Panc1 (cell line): ENCODE results near the gene RNF149. TPM values are rescaled to one million over a fixed set of nuclear protein-coding genes. Genes with fewer than 3 reads are reported as not detected.

ENCODE experiments used
- ATAC-seq: fragments of 200-7000 bp; cut with Tn5 transposase; 2 replicates; pipeline ENCODE4 v1.9.1; 2020; ENCODE audit warnings: mild to moderate bottlenecking, moderate library complexity
- BruUV-seq: library from RNA; stranded (reverse); fragments of 400-500 nt; replicated peaks from 2 replicates; lab custom pipeline; 2021; lab: Mats Ljungman, UMichigan
- CTCF ChIA-PET: fragments of 300-600 bp; sonication (Branson Sonifier 250); formaldehyde crosslinking; loops from one replicate; lab custom pipeline; 2022; ENCODE audit warnings: antibody characterized with exemption; lab: Charles Lee
- POLR2A ChIA-PET: fragments of 300-600 bp; sonication (Branson Sonifier 250); formaldehyde crosslinking; loops from one replicate; lab custom pipeline; 2022; ENCODE audit warnings: antibody characterized with exemption; lab: Charles Lee
- DNase-seq: peaks from one replicate; pipeline ENCODE4 v3.0.0-alpha.2; 2010; ENCODE audit warnings: low read depth, low spot score
- H3K27ac ChIP-seq: 2 replicates; pipeline ENCODE4 v1.5.1; 2011; ENCODE audit warnings: mild to moderate bottlenecking, low read length, inconsistent platforms
- H3K27me3 ChIP-seq: fragments of 200-500 bp; sonication (Bioruptor generic); 2 replicates; pipeline ENCODE4 v1.6.0; 2014; ENCODE audit warnings: low read length, inconsistent platforms; ENCODE audit not compliant: control insufficient read depth, insufficient read depth
- H3K36me3 ChIP-seq: fragments of 200-500 bp; sonication (Bioruptor generic); 2 replicates; pipeline ENCODE4 v1.5.1; 2014; ENCODE audit warnings: inconsistent platforms, mild to moderate bottlenecking, low read length, moderate library complexity; ENCODE audit not compliant: control insufficient read depth, insufficient read depth
- H3K4me1 ChIP-seq: 2 replicates; pipeline ENCODE4 v1.5.1; 2011; ENCODE audit warnings: inconsistent platforms, mild to moderate bottlenecking, low read length, moderate library complexity; ENCODE audit not compliant: control insufficient read depth, insufficient read depth
- H3K4me3 ChIP-seq, 2 experiments: 2 replicates each; pipeline ENCODE4 v1.5.1; 2011 to 2012; ENCODE audit warnings: low read depth in 2 of 2, low read length in 2 of 2, mild to moderate bottlenecking in 2 of 2, inconsistent platforms in 1 of 2, moderate library complexity in 1 of 2
- H3K9me3 ChIP-seq: fragments of 200-500 bp; sonication (Bioruptor generic); 2 replicates; pipeline ENCODE4 v1.5.1; 2014; ENCODE audit warnings: low read depth, mild to moderate bottlenecking, inconsistent platforms, low read length, moderate library complexity; ENCODE audit not compliant: control insufficient read depth, insufficient read depth
- CTCF ChIP-seq: fragments of 450-650 bp; IDR thresholded peaks from 2 replicates; pipeline ENCODE4 v1.5.1; 2017; ENCODE audit warnings: mild to moderate bottlenecking
- POLR2AphosphoS5 ChIP-seq: IDR thresholded peaks from 2 replicates; pipeline ENCODE4 v1.6.1; 2012; ENCODE audit warnings: mild to moderate bottlenecking, low read depth, low read length, moderate library complexity
- REST ChIP-seq, 2 experiments: IDR thresholded peaks; 2 replicates each; pipeline ENCODE4 v1.6.1; 2011 to 2012; ENCODE audit warnings: low read depth in 2 of 2, control low read depth in 1 of 2, low read length in 1 of 2, mild to moderate bottlenecking in 1 of 2, moderate library complexity in 1 of 2; ENCODE audit not compliant: insufficient read depth in 1 of 2
- SIN3A ChIP-seq: IDR thresholded peaks from 2 replicates; pipeline ENCODE4 v1.6.1; 2012; ENCODE audit warnings: low read depth, mild to moderate bottlenecking, low read length, moderate library complexity, borderline replicate concordance; ENCODE audit not compliant: insufficient read depth
- TCF7L2 ChIP-seq: IDR thresholded peaks from 2 replicates; pipeline ENCODE4 v1.6.1; 2011; ENCODE audit warnings: mild to moderate bottlenecking, low read depth, low read length, inconsistent platforms
- in situ Hi-C: cut with HindIII; loops from 2 replicates; pipeline ENCODE4 v1.10.0; 2016; ENCODE audit warnings: low sequenced_read_pairs, low pct_unique_long_range_greater_than_20kb
- intact Hi-C: fragments of 100-400 bp; cut with micrococcal nuclease; formaldehyde crosslinking; loops from one replicate; pipeline ENCODE4 v1.10.0; 2022; ENCODE audit not compliant: unreplicated experiment
- total RNA-seq: library from RNA; stranded (reverse); gene quantifications from one replicate; pipeline ENCODE4 v1.2.1, GENCODE V29; 2021; ENCODE audit not compliant: unreplicated experiment

The RNF149 gene
- total RNA-seq, 1 experiment from 2014 or later: 29.9 TPM

DNA sequence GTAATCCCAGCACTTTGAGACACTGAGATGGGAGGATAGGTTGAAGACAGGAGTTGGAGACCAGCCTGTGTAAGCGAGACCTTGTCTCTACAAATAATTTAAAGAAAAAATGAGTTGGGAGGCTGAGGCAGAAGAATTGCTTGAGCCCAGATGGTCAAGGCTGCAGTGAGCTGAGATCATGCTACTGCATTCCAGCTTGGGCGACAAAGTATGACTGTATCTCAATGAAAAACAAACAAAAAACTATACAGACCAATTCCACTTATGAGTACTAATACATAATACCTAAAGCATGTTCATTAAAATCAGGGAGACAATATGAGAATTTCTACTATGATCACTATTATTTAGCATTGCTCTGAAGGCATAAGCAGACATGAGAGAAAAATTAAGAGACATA, 12.6 kb downstream of the RNF149 start:
- Histone ChIP-seq H3K4me1 (no peaks in the 10 kb centered on the region), H3K27me3 (no peaks in the 10 kb centered on the region), H3K36me3 (peaks cover 14% of the 10 kb centered on the region), H3K4me3 (no peak overlapping the region), H3K9me3 (no peaks in the 10 kb centered on the region), H3K27ac (no peak overlapping the region)
- ChIA-PET CTCF (interaction anchor here (0.7 kb wide), 1 partner anchor 530 kb away, joined by 3 read pairs; no protein-coding TSS in a partner anchor), POLR2A (interaction anchor here (0.6 kb wide), 1 partner anchor 282 kb away, joined by 3 read pairs; no protein-coding TSS in a partner anchor)
- TF ChIP-seq POLR2AphosphoS5: no peak
- no peak for TF ChIP-seq CTCF
- TF ChIP-seq TCF7L2: no peak
- no peak for TF ChIP-seq REST (IDR thresholded peaks at IDR 0.05; ENCODE audit: insufficient read depth in 1 of 2, low read depth in 2 of 2, low read length in 1 of 2)
- no peak for TF ChIP-seq SIN3A
- no peak for ATAC-seq
- intact Hi-C loops: no loop called here
- no TSS peak for BruUV-seq
- in situ Hi-C loops: no loop called here
- DNase-seq: no peak

DNA sequence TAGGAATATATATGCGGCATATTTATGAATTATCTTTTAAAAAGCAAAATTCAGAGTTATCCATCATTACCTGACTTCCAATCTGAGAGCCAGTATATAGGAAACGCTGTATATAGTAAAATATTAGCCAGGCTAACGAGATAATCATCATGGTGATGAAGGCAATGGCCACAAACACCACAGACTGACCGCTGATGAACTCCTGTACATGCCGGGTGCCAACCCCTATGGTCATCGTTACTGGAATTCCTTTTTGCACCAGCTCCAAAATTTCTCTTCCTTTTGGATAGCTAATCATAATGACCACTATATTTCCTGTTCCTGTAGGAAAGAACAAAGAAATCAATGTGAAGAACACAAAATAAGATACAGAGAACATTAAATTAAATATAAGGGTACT, 13.6 kb downstream of the RNF149 start:
- no peak overlapping the region for H3K4me3 ChIP-seq
- DNase-seq (no peak), ATAC-seq (no peak)
- ChIA-PET POLR2A (no interaction called here), CTCF (no interaction called here)
- H3K36me3 ChIP-seq: peaks cover 14% of the 10 kb centered on the region
- in situ Hi-C loops (no loop called here), intact Hi-C loops (no loop called here)
- BruUV-seq: no TSS peak
- TF ChIP-seq SIN3A (no peak), REST (IDR thresholded peaks at IDR 0.05; ENCODE audit: insufficient read depth in 1 of 2, low read depth in 2 of 2, low read length in 1 of 2) (no peak), TCF7L2 (no peak), POLR2AphosphoS5 (no peak), CTCF (no peak)
- no peaks in the 10 kb centered on the region for H3K9me3 ChIP-seq
- no peak overlapping the region for H3K27ac ChIP-seq
- H3K27me3 ChIP-seq: no peaks in the 10 kb centered on the region
- H3K4me1 ChIP-seq: no peaks in the 10 kb centered on the region
